Measurements from ENCODE around the gene CHD6.

- TF ChIP-seq FOXM1 (IDR thresholded peaks at IDR 0.05; ENCODE audit: borderline replicate concordance, low read depth) (no peak), EP300 (IDR thresholded peaks at IDR 0.05; ENCODE audit: borderline replicate concordance) (no peak), REST (IDR thresholded peaks at IDR 0.05; ENCODE audit: low read depth) (no peak), RAD21 (IDR thresholded peaks at IDR 0.05; ENCODE audit: low read depth) (no peak), ZBTB7A (IDR thresholded peaks at IDR 0.05; ENCODE audit: low read depth) (no peak)
Measured at GRCh38 chr20:41534842-41535241, 83.3 kb downstream of the CHD6 start.

Data from Ishikawa (cell line).